HepG2 (cell line): Measurements from ENCODE around the gene SEPTIN5. TPM values are rescaled to one million over a fixed set of nuclear protein-coding genes. Genes with fewer than 3 reads are reported as not detected.

Experiments used
- ATAC-seq: fragments of 200-7000 bp; cut with Tn5 transposase; 3 replicates; pipeline ENCODE4 v1.9.1; 2020; ENCODE audit warnings: mild to moderate bottlenecking, moderate library complexity
- BruUV-seq: library from RNA; stranded (reverse); fragments of 400-500 nt; replicated peaks from 2 replicates; lab custom pipeline; 2021; lab: Mats Ljungman, UMichigan
- CTCF ChIA-PET: fragments of 300-600 bp; formaldehyde crosslinking; extraction: SDS; loops from one replicate; lab custom pipeline; 2021; ENCODE audit warnings: low total read pairs, inconsistent platforms, low intra/inter-chr PET ratio; lab: Yijun Ruan, JAX
- POLR2A ChIA-PET: fragments of 350-600 bp; sonication (Branson Sonifier 250); formaldehyde crosslinking; loops from one replicate; lab custom pipeline; 2020; ENCODE audit warnings: antibody characterized with exemption, inconsistent platforms; lab: Yijun Ruan, JAX
- DNase-seq: peaks from one replicate; pipeline ENCODE4 v3.0.0-alpha.2; 2015; ENCODE audit warnings: low spot score
- FAIRE-seq: peaks from 3 replicates; lab custom pipeline; 2011; peaks lifted over from hg19 to GRCh38; lab: Jason Lieb, UNC
- H2AFZ ChIP-seq: one replicate; pipeline ENCODE4 v1.6.1; 2011; ENCODE audit warnings: low read length, inconsistent platforms
- H3K27ac ChIP-seq: fragments of 300-600 bp; 3 replicates; pipeline ENCODE4 v1.8.0; 2011; ENCODE audit warnings: mixed run types, mild to moderate bottlenecking, mixed read lengths, low read length, inconsistent platforms; ENCODE audit not compliant: insufficient read depth; ENCODE audit errors: extremely low read length
- H3K27me3 ChIP-seq, 2 experiments: fragments of 200-600 bp in 1 of 2; 2 replicates in 1 of 2; 3 replicates in 1 of 2; pipeline versions ENCODE4 v1.6.0 to v1.8.0; 2011; ENCODE audit warnings: low read length in 2 of 2, mild to moderate bottlenecking in 2 of 2, moderate library complexity in 2 of 2, inconsistent platforms in 1 of 2; ENCODE audit not compliant: insufficient read depth in 2 of 2, control insufficient read depth in 1 of 2
- H3K36me3 ChIP-seq, 2 experiments: fragments of 200-600 bp in 1 of 2; replicated peaks in 1 of 2; 2 replicates in 1 of 2; 3 replicates in 1 of 2; pipeline versions ENCODE4 v1.5.1 to v1.8.0; 2011; ENCODE audit warnings: low read length in 2 of 2, inconsistent platforms in 1 of 2; ENCODE audit not compliant: insufficient read depth in 2 of 2, control insufficient read depth in 1 of 2
- H3K4me1 ChIP-seq: 2 replicates; pipeline ENCODE4 v1.5.1; 2012; ENCODE audit warnings: low read length, inconsistent platforms; ENCODE audit not compliant: insufficient read depth
- H3K4me2 ChIP-seq: 2 replicates; pipeline ENCODE4 v1.6.0; 2011; ENCODE audit warnings: low read depth, low read length, inconsistent platforms
- H3K4me3 ChIP-seq, 3 experiments: fragments of 200-600 bp in 1 of 3; sonication (generic), shearing (Covaris generic) in 1 of 3; replicated peaks in 1 of 3; 2 replicates each; pipeline ENCODE4 v1.5.1; 2011 to 2016; ENCODE audit warnings: low read length in 3 of 3, inconsistent platforms in 2 of 3, low read depth in 2 of 3, mild to moderate bottlenecking in 2 of 3, control low read depth in 1 of 3, mixed read lengths in 1 of 3; ENCODE audit not compliant: insufficient read depth in 1 of 3
- H3K79me2 ChIP-seq: one replicate; pipeline ENCODE4 v1.6.1; 2011; ENCODE audit warnings: low read length, inconsistent platforms; ENCODE audit not compliant: insufficient read depth
- H3K9ac ChIP-seq: 2 replicates; pipeline ENCODE4 v1.6.0; 2011; ENCODE audit warnings: mild to moderate bottlenecking, low read depth, low read length, inconsistent platforms; ENCODE audit not compliant: insufficient read depth
- H3K9me3 ChIP-seq: 2 replicates; pipeline ENCODE4 v1.5.1; 2012; ENCODE audit warnings: mild to moderate bottlenecking, low read length
- H4K20me1 ChIP-seq: 2 replicates; pipeline ENCODE4 v1.6.0; 2011; ENCODE audit warnings: inconsistent platforms, mild to moderate bottlenecking, low read length, moderate library complexity; ENCODE audit not compliant: insufficient read depth
- EZH2 ChIP-seq: conservative IDR thresholded peaks from 2 replicates; pipeline ENCODE4 v1.6.1; 2012; ENCODE audit warnings: mild to moderate bottlenecking, low read depth, low read length, moderate library complexity
- GFI1 ChIP-seq: sonication (generic); formaldehyde crosslinking; IDR thresholded peaks from 2 replicates; pipeline ENCODE4 v1.5.0; 2020; ENCODE audit warnings: missing genetic modification reagents, mild to moderate bottlenecking, borderline replicate concordance
- KDM1A ChIP-seq: IDR thresholded peaks from 2 replicates; pipeline ENCODE4 v1.6.1; 2016; ENCODE audit warnings: missing compliant biosample characterization
- MTF2 ChIP-seq: sonication (generic); formaldehyde crosslinking; IDR thresholded peaks from 2 replicates; pipeline ENCODE4 v1.5.0; 2020; ENCODE audit warnings: missing genetic modification reagents, borderline replicate concordance
- PHB2 ChIP-seq: fragments of 450-650 bp; IDR thresholded peaks from 2 replicates; pipeline ENCODE4 v1.6.1; 2018; ENCODE audit not compliant: partially characterized antibody
- TMF1 ChIP-seq: sonication (generic); formaldehyde crosslinking; IDR thresholded peaks from 2 replicates; pipeline ENCODE4 v1.8.1; 2022; ENCODE audit warnings: low read depth, missing genetic modification reagents
- ZNF800 ChIP-seq: sonication (generic); formaldehyde crosslinking; IDR thresholded peaks from 2 replicates; pipeline ENCODE4 v1.4.0; 2020; ENCODE audit warnings: missing genetic modification reagents
- ZSCAN9 ChIP-seq: IDR thresholded peaks from 2 replicates; pipeline ENCODE4 v1.6.1; 2016; ENCODE audit warnings: borderline replicate concordance
- WGBS: methylation state at CpG from one replicate; pipeline ENCODE4 v1.1.6; 2017; ENCODE audit warnings: low lambda C conversion rate; 5-methylcytosine and 5-hydroxymethylcytosine counted together
- in situ Hi-C: cut with HindIII; loops from 2 replicates; pipeline ENCODE4 v1.10.0; 2017; ENCODE audit warnings: low pct_unique_long_range_greater_than_20kb; ENCODE audit not compliant: extremely low pct_ligation_motif_present
- intact Hi-C: fragments of 100-400 bp; cut with micrococcal nuclease; formaldehyde crosslinking; loops from one replicate; pipeline ENCODE4 v1.10.0; 2022; ENCODE audit not compliant: unreplicated experiment
- polyA plus RNA-seq, 8 experiments: library from polyadenylated mRNA; depleted of rRNA in 3 of 8; stranded (reverse) in 7 of 8; unstranded in 1 of 8; fragments of >200 nt; fragmentation: Illumina TruSeq in 4 of 8; extraction: Trizol in 4 of 8; gene quantifications; 2 replicates each; pipeline versions ENCODE4 v1.2.1 to v1.2.3, GENCODE V29; 2011 to 2016; ENCODE audit warnings: low read depth in 4 of 8, missing spikeins in 1 of 8, mixed read lengths in 1 of 8; ENCODE audit not compliant: insufficient read depth in 1 of 8
- total RNA-seq, 5 experiments: library from RNA; depleted of rRNA; stranded (reverse); fragments of >200 nt; fragmentation: Illumina TruSeq; extraction: Trizol; gene quantifications; 2 replicates each; pipeline ENCODE4 v1.2.3, GENCODE V29; 2016; ENCODE audit warnings: low read depth in 1 of 5
- TF ChIP-seq, protein P1 (sequence below): sonication (generic); formaldehyde crosslinking; IDR thresholded peaks from 2 replicates; pipeline ENCODE4 v1.5.1; 2020; ENCODE audit warnings: missing genetic modification reagents, mild to moderate bottlenecking, borderline replicate concordance

Gene SEPTIN5
- total and polyA plus RNA-seq, 2 of the 13 experiments (the other 11 are each of a cell fraction or from before 2014, with no cell fraction given), result 0.33 TPM; not detected in 1

GRCh38 chr22:19755722-19756287 lies 41.5 kb downstream of the SEPTIN5 start:
- ATAC-seq (peak; percentile 13; the same call in 1 of the 3 replicates), DNase-seq (no peak), FAIRE-seq (no peak)
- Histone ChIP-seq H3K36me3 (no peaks in the 10 kb centered on the region), H3K9ac (no peak overlapping the region), H3K27me3 (peaks cover 15 to 91% of the 10 kb centered on the region in 2 experiments), H3K4me1 (peaks cover 29% of the 10 kb centered on the region; the same call in 1 of the 2 replicates), H3K9me3 (no peaks in the 10 kb centered on the region), H4K20me1 (no peaks in the 10 kb centered on the region; the same call in 1 of the 2 replicates), H3K4me2 (no peak overlapping the region), H3K4me3 (no peak overlapping the region), H3K79me2 (no peaks in the 10 kb centered on the region), H3K27ac (no peak overlapping the region), H2AFZ (no peak overlapping the region)
- intact Hi-C loops (no loop called here), in situ Hi-C loops (loop anchor here (10.0 kb wide), 1 partner anchor 159 kb away; no protein-coding TSS in a partner anchor)
- TF ChIP-seq EZH2, result 0 out of 2 replicates have a peak, but pooled peaks have one; percentile 37
- TF ChIP-seq MTF2 (CRISPR knock-in tag), result 0 out of 2 replicates have a peak, but pooled peaks have one; percentile 12
- TF ChIP-seq PHB2, result no peak
- BruUV-seq, result no TSS peak
- ChIA-PET CTCF (interaction anchor here (1.1 to 3.1 kb wide), 3 partner anchors 25 to 155 kb away, joined by 3 to 14 read pairs (median 4); no protein-coding TSS in a partner anchor), POLR2A (no interaction called here)
- WGBS, result 15% methylated on average over 9 of the region's 26 CpGs

GRCh38 chr22:19756288-19757128 lies 42.2 kb downstream of the SEPTIN5 start:
- no TSS peak for BruUV-seq
- H4K20me1 ChIP-seq, result no peaks in the 10 kb centered on the region; the same call in 1 of the 2 replicates
- ChIA-PET POLR2A (no interaction called here), CTCF (interaction anchor here (1.1 to 3.1 kb wide), 3 partner anchors 24 to 154 kb away, joined by 3 to 14 read pairs (median 4); no protein-coding TSS in a partner anchor)
- no peak for FAIRE-seq
- H3K4me1 ChIP-seq, result peaks cover 23% of the 10 kb centered on the region
- no peaks in the 10 kb centered on the region for H3K36me3 ChIP-seq
- WGBS, result 18% methylated on average over 28 of the region's 76 CpGs
- H2AFZ ChIP-seq, result no peak overlapping the region
- H3K79me2 ChIP-seq, result no peaks in the 10 kb centered on the region
- no peak overlapping the region for H3K9ac ChIP-seq
- in situ Hi-C loops (loop anchor here (10.0 kb wide), 1 partner anchor 158 kb away; no protein-coding TSS in a partner anchor), intact Hi-C loops (no loop called here)
- peak; percentile 64 for ATAC-seq
- peak overlapping the region; percentile 26 to 58 (median 36); a peak in 3 of 6 replicates for H3K4me3 ChIP-seq
- peak; percentile 35 for DNase-seq
- H3K27me3 ChIP-seq, result peaks cover 12 to 89% of the 10 kb centered on the region in 2 experiments
- H3K9me3 ChIP-seq, result no peaks in the 10 kb centered on the region
- H3K27ac ChIP-seq, result no peak overlapping the region
- peak overlapping the region; percentile 69 for H3K4me2 ChIP-seq
- no peak for TF ChIP-seq ZSCAN9 (CRISPR knock-in tag)
- TF ChIP-seq ZNF800 (CRISPR knock-in tag), result peak; percentile 80
- TF ChIP-seq, protein P1, sequence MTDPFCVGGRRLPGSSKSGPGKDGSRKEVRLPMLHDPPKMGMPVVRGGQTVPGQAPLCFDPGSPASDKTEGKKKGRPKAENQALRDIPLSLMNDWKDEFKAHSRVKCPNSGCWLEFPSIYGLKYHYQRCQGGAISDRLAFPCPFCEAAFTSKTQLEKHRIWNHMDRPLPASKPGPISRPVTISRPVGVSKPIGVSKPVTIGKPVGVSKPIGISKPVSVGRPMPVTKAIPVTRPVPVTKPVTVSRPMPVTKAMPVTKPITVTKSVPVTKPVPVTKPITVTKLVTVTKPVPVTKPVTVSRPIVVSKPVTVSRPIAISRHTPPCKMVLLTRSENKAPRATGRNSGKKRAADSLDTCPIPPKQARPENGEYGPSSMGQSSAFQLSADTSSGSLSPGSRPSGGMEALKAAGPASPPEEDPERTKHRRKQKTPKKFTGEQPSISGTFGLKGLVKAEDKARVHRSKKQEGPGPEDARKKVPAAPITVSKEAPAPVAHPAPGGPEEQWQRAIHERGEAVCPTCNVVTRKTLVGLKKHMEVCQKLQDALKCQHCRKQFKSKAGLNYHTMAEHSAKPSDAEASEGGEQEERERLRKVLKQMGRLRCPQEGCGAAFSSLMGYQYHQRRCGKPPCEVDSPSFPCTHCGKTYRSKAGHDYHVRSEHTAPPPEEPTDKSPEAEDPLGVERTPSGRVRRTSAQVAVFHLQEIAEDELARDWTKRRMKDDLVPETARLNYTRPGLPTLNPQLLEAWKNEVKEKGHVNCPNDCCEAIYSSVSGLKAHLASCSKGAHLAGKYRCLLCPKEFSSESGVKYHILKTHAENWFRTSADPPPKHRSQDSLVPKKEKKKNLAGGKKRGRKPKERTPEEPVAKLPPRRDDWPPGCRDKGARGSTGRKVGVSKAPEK (CRISPR knock-in tag), result peak; percentile 76; the same call in 1 of the 2 replicates
- no peak for TF ChIP-seq KDM1A (CRISPR knock-in tag)
- TF ChIP-seq MTF2 (CRISPR knock-in tag), result peak; percentile 96; the same call in 1 of the 2 replicates
- no peak for TF ChIP-seq GFI1 (CRISPR knock-in tag)
- no peak for TF ChIP-seq TMF1
